GM20000 (cell line): Measurements from ENCODE around the gene PHF21A.

Experiments used
- DNase-seq: peaks from one replicate; pipeline ENCODE4 v3.0.0; 2012; ENCODE audit warnings: low spot score
- CTCF ChIP-seq: IDR thresholded peaks from 2 replicates; pipeline ENCODE4 v1.5.1; 2012; ENCODE audit warnings: mild to moderate bottlenecking, control low read depth; ENCODE audit errors: extremely low read depth, missing control alignments

PHF21A gene

GRCh38 chr11:46012185-46012584, 109.1 kb downstream of the PHF21A start:
- DNase-seq, result no peak
- no peak for TF ChIP-seq CTCF

GRCh38 chr11:46010100-46010499, 111.2 kb downstream of the PHF21A start:
- no peak for DNase-seq
- no peak for TF ChIP-seq CTCF

- TF ChIP-seq CTCF, result no peak
- no peak for DNase-seq
Measured at GRCh38 chr11:46009647-46010046, 111.6 kb downstream of the PHF21A start.

DNA sequence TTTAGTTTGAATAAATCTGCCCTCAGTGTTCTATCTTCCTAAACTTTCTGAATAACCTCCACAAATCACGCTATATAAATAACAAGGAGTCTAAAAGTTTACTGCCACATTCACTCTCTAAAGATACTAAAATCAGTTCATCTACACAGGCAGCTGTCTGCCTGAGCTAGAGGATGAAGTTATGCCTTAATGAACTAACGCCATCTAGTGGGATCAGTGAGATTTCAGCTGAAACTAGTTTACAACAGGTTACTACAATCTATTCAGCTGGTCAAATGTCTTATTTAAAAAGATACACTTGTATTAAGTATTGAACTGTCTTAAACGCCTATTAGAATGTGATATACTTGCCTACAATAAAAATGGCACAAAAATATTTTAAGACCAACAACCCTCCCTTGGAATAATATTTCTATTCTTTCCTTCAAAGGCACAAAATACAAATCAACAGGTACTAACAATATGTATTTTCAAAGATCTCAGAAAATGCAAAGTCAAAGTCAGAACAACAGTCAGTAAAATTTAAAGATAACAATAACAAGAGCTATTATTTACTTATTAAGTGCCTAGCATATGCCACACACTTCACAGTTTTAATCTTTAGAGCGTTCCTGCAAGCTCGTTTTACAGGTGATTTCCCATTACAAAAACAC, 114.7 kb downstream of the PHF21A start:
- TF ChIP-seq CTCF, result peak; percentile 60
- peak; percentile 60 for DNase-seq

GRCh38 chr11:46003572-46003971, 117.7 kb downstream of the PHF21A start:
- no peak for DNase-seq

DNA sequence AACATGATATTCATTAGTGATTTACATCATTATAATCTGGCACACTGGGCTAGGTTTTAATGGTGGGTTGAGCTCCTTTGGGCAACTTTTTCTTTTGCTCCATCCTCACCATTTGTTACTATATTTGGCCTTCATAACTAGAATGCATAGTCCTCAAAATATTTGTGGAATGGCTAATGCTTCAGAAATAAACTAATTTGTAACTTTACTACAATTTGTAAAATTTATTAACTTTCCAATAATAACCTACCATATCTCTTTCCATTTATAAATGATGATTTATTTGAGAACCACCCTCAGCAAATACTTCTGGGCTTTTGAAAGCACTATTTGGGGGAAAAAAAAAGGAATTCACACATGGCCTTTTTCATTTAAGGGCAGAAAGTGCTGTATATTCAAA, 119.1 kb downstream of the PHF21A start:
- no peak for TF ChIP-seq CTCF
- no peak for DNase-seq

More at GRCh38 chr11:46003572-46003971, 117.7 kb downstream of the PHF21A start:
- TF ChIP-seq CTCF, result no peak

DNA sequence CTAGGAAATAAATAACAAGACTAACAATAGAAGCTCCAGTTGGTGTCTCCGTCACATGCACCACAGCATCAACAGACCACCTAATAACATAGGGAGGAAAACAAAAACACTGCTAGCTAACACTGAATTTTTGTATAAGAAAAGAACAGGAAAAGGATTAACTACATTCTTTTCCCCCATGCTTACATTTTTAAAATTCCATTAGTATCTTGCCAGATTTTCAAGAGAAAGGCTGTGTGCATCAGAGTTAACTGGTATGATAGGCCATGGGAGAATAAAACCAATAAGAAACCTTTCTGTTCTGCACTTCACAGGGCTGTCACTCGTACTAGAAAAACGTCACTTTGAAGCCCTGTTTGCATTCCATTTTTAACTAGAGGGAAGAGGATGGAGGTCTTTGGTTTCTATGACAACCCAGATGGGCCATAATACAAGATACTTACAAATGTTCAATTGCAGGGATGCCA, 119.8 kb downstream of the PHF21A start:
- DNase-seq, result no peak
- TF ChIP-seq CTCF, result no peak
